Measurements from ENCODE around the gene TMEM132A. TPM values are rescaled to one million over a fixed set of nuclear protein-coding genes. Genes with fewer than 3 reads are reported as not detected.
"Not testable (repeated sequence)": the region's sequence is repeated elsewhere in the genome, so short reads cannot be mapped to it uniquely, and the experiment has no call there.

TMEM132A gene
- total RNA-seq, 1 donor = under 0.01 TPM

GRCh38 chr11:60902625-60903024 lies 21.6 kb upstream of the TMEM132A start:
- DNase-seq (ENCODE audit: low read depth in 2 of 3, low spot score in 2 of 3) = no peak

GRCh38 chr11:60905047-60905446 lies 19.2 kb upstream of the TMEM132A start:
- no peak for DNase-seq (ENCODE audit: low read depth in 2 of 3, low spot score in 2 of 3)

GRCh38 chr11:60905551-60906113 lies 18.6 kb upstream of the TMEM132A start:
- DNase-seq (ENCODE audit: low read depth in 2 of 3, low spot score in 2 of 3) = no peak

GRCh38 chr11:60906132-60906972 lies 17.9 kb upstream of the TMEM132A start, which contains the start of gene PRPF19:
TSS of gene PRPF19 (minus strand) at chr11:60906585. CDS start at chr11:60906382, 203 bp downstream.
- DNase-seq (ENCODE audit: low read depth in 2 of 3, low spot score in 2 of 3) = peak; percentile 90 to 99 (median 97)

GRCh38 chr11:60908803-60909202 lies 15.5 kb upstream of the TMEM132A start:
- no peak for DNase-seq (ENCODE audit: low read depth in 2 of 3, low spot score in 2 of 3)

GRCh38 chr11:60909680-60910280 lies 14.5 kb upstream of the TMEM132A start:
- DNase-seq (ENCODE audit: low read depth in 2 of 3, low spot score in 2 of 3) = not testable (repeated sequence)

GRCh38 chr11:60910281-60910687 lies 14.0 kb upstream of the TMEM132A start:
- no peak for DNase-seq (ENCODE audit: low read depth in 2 of 3, low spot score in 2 of 3)

GRCh38 chr11:60910711-60911380 lies 13.4 kb upstream of the TMEM132A start:
- no peak for DNase-seq (ENCODE audit: low read depth in 2 of 3, low spot score in 2 of 3)

- DNase-seq (ENCODE audit: low read depth in 2 of 3, low spot score in 2 of 3) = no peak
These were observed 11.9 kb upstream of the TMEM132A start for GRCh38 chr11:60912223-60912850.

GRCh38 chr11:60912851-60913528 lies 11.3 kb upstream of the TMEM132A start:
- DNase-seq (ENCODE audit: low read depth in 2 of 3, low spot score in 2 of 3) = no peak

GRCh38 chr11:60913793-60914632 lies 10.2 kb upstream of the TMEM132A start, which contains the start of gene TMEM109:
TSS of gene TMEM109 (plus strand) at chr11:60914158. CDS start at chr11:60919694, 5,536 bp downstream.
- peak; percentile 80 to 90 (median 81) for DNase-seq (ENCODE audit: low read depth in 2 of 3, low spot score in 2 of 3)

- DNase-seq (ENCODE audit: low read depth in 2 of 3, low spot score in 2 of 3) = peak in 1 of 3 donors; percentile 22
These were observed 9.5 kb upstream of the TMEM132A start for GRCh38 chr11:60914633-60915247.

- peak in 2 of 3 donors; percentile 80 to 86 for DNase-seq (ENCODE audit: low read depth in 2 of 3, low spot score in 2 of 3)
These were observed 8.9 kb upstream of the TMEM132A start for GRCh38 chr11:60915248-60915914.

GRCh38 chr11:60916669-60917206 lies 7.5 kb upstream of the TMEM132A start:
- DNase-seq (ENCODE audit: low read depth in 2 of 3, low spot score in 2 of 3) = no peak

- DNase-seq (ENCODE audit: low read depth in 2 of 3, low spot score in 2 of 3) = no peak
These were observed 7.0 kb upstream of the TMEM132A start for GRCh38 chr11:60917267-60917666.

GRCh38 chr11:60918251-60918938 lies 5.9 kb upstream of the TMEM132A start:
- DNase-seq (ENCODE audit: low read depth in 2 of 3, low spot score in 2 of 3) = no peak

GRCh38 chr11:60918939-60919265 lies 5.4 kb upstream of the TMEM132A start:
- no peak for DNase-seq (ENCODE audit: low read depth in 2 of 3, low spot score in 2 of 3)

Data from hematopoietic multipotent progenitor cell (in vitro differentiated cells).